Adrenal gland (tissue), 12 donors: ENCODE measurements around the gene KAT6B. TPM values are rescaled to one million over a fixed set of nuclear protein-coding genes. Genes with fewer than 3 reads are reported as not detected.

Source experiments
- DNase-seq, 7 donors: peaks; one replicate each; pipeline ENCODE4 v3.0.0-alpha.2; 2019 to 2020
- H3K27ac ChIP-seq, 5 donors: fragments of 200-600 bp; sonication (generic) in 4 of 5; 1 replicate in 3 of 5; 2 replicates in 2 of 5; pipeline versions ENCODE4 v1.5.1 to v1.8.0; 2016 to 2020; ENCODE audit warnings: mild to moderate bottlenecking in 1 of 5
- H3K27me3 ChIP-seq: fragments of 200-600 bp; 2 replicates; pipeline ENCODE4 v1.8.0; 2021
- H3K36me3 ChIP-seq, 2 donors: fragments of 200-600 bp; replicated peaks in 1 of 2; 1 replicate in 1 of 2; 2 replicates in 1 of 2; pipeline versions ENCODE4 v1.5.1 to v1.8.0; 2018 to 2022
- H3K4me1 ChIP-seq, 2 donors: fragments of 200-600 bp; replicated peaks in 1 of 2; 1 replicate in 1 of 2; 2 replicates in 1 of 2; pipeline versions ENCODE4 v1.5.1 to v1.8.0; 2018 to 2021
- H3K4me3 ChIP-seq, 4 donors: fragments of 200-600 bp; sonication (generic) in 3 of 4; one replicate each; pipeline ENCODE4 v1.5.1; 2016 to 2018
- H3K9me3 ChIP-seq, 3 donors: fragments of 200-600 bp; sonication (generic) in 1 of 3; replicated peaks in 1 of 3; 1 replicate in 2 of 3; 2 replicates in 1 of 3; pipeline versions ENCODE4 v1.5.1 to v1.8.0; 2016 to 2021
- CTCF ChIP-seq, 6 experiments: fragments of 450-650 bp in 4 of 6; fragments of 200-600 bp in 2 of 6; sonication (generic) in 1 of 6; IDR thresholded peaks; 1 replicate in 5 of 6; 2 replicates in 1 of 6; pipeline versions ENCODE4 v1.5.1 to v1.8.0; 2016 to 2021; ENCODE audit warnings: antibody characterized with exemption in 6 of 6, mild to moderate bottlenecking in 2 of 6, moderate library complexity in 1 of 6
- POLR2A ChIP-seq, 2 donors: fragments of 450-650 bp; IDR thresholded peaks; one replicate each; pipeline ENCODE4 v1.6.1; 2017; ENCODE audit warnings: antibody characterized with exemption in 2 of 2, mild to moderate bottlenecking in 2 of 2, moderate library complexity in 1 of 2
- WGBS, 4 donors: extraction: QIAGEN DNeasy Blood & Tissue Kit in 2 of 4; methylation state at CpG; one replicate each; pipeline versions ENCODE4 v1.1.5 to v1.1.7; 2013 to 2017; 5-methylcytosine and 5-hydroxymethylcytosine counted together
- intact Hi-C, 2 donors: fragments of 100-400 bp; cut with DNase I; formaldehyde crosslinking; loops; one replicate each; pipeline versions ENCODE4 v1.14.1 to v1.15.0; 2022 to 2023
- polyA plus RNA-seq, 3 donors: library from polyadenylated mRNA; stranded (reverse); fragments of 200-250 nt in 2 of 3; fragments of 350-450 nt in 1 of 3; fragmentation: Illumina TruSeq in 1 of 3; extraction: RNeasy Lipid Tissue Mini Kit (QIAGEN cat#74804) in 1 of 3; gene quantifications; one replicate each; pipeline ENCODE4 v1.2.3, GENCODE V29; 2013 to 2014
- total RNA-seq, 9 donors: library from RNA; depleted of rRNA in 4 of 9; stranded (reverse); fragments of >200 nt in 4 of 9; fragments of 120-200 nt in 1 of 9; fragmentation: NEBNext Ultra II Directional in 1 of 9; extraction: Animal tissue kit (Norgen Biotek cat#: 25700) in 1 of 9; gene quantifications; one replicate each; pipeline versions ENCODE4 v1.1.0 to v1.2.4, GENCODE V29; 2013 to 2023
- donor health status: healthy with polysubstance abuse.
- donor health status: Bipolar disorder and iron deficiency.
- donor health status: DM: yes; HTN: yes; CAD: no.
- donor health status: DM: no; HTN: no; CAD: no.
- donor health status: DM: no; HTN: no; CAD: no.
- donor health status: DM: yes; HTN: yes; CAD: no.

KAT6B gene
- total and polyA plus RNA-seq, 12 donors: 6.0 to 50.2 (median 25.8) TPM

GRCh38 chr10:74808501-74808900 is 17.9 kb upstream of the KAT6B start:
- DNase-seq: no peak
- Histone ChIP-seq H3K4me3 (no peak overlapping the region), H3K27me3 (no peaks in the 10 kb centered on the region), H3K4me1 (no peaks in the 10 kb centered on the region), H3K27ac (no peak overlapping the region), H3K36me3 (no peaks in the 10 kb centered on the region), H3K9me3 (no peaks in the 10 kb centered on the region)
- no peak for TF ChIP-seq CTCF (IDR thresholded peaks at IDR 0.05)
- TF ChIP-seq POLR2A (IDR thresholded peaks at IDR 0.05): no peak
- intact Hi-C loops: no loop called here
- 91 to 98% (median 93%) methylated on average over 4 of the region's 4 CpGs for WGBS, 4 donors

- Histone ChIP-seq H3K4me1 (no peaks in the 10 kb centered on the region), H3K27me3 (no peaks in the 10 kb centered on the region), H3K36me3 (no peaks in the 10 kb centered on the region), H3K9me3 (no peaks in the 10 kb centered on the region), H3K27ac (no peak overlapping the region), H3K4me3 (no peak overlapping the region)
- TF ChIP-seq POLR2A (IDR thresholded peaks at IDR 0.05): no peak
- TF ChIP-seq CTCF (IDR thresholded peaks at IDR 0.05): no peak
- 83 to 99% (median 90%) methylated on average over 2 of the region's 2 CpGs for WGBS, 4 donors
- intact Hi-C loops: no loop called here
- DNase-seq: no peak
These were observed 16.3 kb upstream of the KAT6B start for GRCh38 chr10:74810087-74810486.

- no peaks in the 10 kb centered on the region for H3K9me3 ChIP-seq
- TF ChIP-seq CTCF (IDR thresholded peaks at IDR 0.05): no peak
- TF ChIP-seq POLR2A (IDR thresholded peaks at IDR 0.05): no peak
- no peak overlapping the region for H3K27ac ChIP-seq
- no peak for DNase-seq
- no peaks in the 10 kb centered on the region for H3K4me1 ChIP-seq
- no peak overlapping the region for H3K4me3 ChIP-seq
- intact Hi-C loops: no loop called here
- no peaks in the 10 kb centered on the region for H3K27me3 ChIP-seq
- WGBS, 4 donors: 49 to 69% (median 56%) methylated on average over 31 to 53 of the region's 53 CpGs
- no peaks in the 10 kb centered on the region for H3K36me3 ChIP-seq
These were observed 12.8 kb upstream of the KAT6B start for GRCh38 chr10:74813381-74814259.

GRCh38 chr10:74814797-74815196 is 11.6 kb upstream of the KAT6B start:
- H3K4me1 ChIP-seq: no peaks in the 10 kb centered on the region
- no peaks in the 10 kb centered on the region for H3K36me3 ChIP-seq
- no peaks in the 10 kb centered on the region for H3K9me3 ChIP-seq
- no peak overlapping the region for H3K4me3 ChIP-seq
- H3K27ac ChIP-seq: no peak overlapping the region
- no peak for DNase-seq
- TF ChIP-seq POLR2A (IDR thresholded peaks at IDR 0.05) (no peak), CTCF (IDR thresholded peaks at IDR 0.05) (no peak)
- H3K27me3 ChIP-seq: no peaks in the 10 kb centered on the region
- intact Hi-C loops: no loop called here
